ENCODE results near the gene SRGAP1.
"Not testable (repeated sequence)": the region's sequence is repeated elsewhere in the genome, so short reads cannot be mapped to it uniquely, and the experiment has no call there.

Gene SRGAP1

DNA sequence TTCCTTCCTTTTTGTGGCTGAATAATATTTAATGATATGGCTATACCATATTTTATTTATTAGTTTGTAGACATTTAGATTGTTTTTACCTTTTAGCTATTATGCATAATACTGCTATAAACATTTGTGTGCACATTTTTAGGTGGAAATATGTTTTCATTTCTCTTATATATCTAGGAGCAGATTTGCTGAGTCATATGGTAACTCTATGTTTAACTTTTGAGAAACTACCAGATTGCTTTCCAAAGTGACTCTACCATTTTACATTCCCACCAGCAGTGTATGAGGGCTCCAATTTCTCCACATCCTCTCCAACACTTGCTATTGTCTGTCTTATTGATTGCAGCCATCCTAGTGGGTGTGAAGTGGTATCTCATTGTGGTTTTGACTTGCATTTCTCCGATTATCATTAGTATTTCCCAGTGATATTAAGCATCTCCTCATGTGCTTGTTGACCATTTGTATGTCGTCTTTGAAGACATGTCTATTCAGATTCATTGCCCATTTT, 217.4 kb downstream of the SRGAP1 start:
- DNase-seq = no peak

DNA sequence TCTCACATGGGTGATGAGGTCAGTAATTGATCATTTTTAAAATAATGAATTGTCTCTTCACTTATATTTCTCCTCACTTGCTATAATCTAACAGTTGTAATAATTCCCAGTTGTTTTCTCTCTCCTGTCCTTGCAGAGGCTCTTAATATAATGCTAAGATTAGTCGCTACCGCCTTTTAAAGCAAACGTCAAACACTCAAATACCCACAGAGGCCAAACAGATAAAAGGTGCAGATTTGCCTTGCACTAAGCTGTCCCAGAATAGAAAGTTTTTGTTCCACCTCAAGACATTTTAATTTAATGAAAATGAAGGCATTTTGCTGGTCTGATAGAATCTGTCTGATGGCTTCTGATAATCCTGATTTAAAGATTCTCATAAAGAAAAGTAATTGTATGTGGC, 218.6 kb downstream of the SRGAP1 start:
- DNase-seq = no peak

DNA sequence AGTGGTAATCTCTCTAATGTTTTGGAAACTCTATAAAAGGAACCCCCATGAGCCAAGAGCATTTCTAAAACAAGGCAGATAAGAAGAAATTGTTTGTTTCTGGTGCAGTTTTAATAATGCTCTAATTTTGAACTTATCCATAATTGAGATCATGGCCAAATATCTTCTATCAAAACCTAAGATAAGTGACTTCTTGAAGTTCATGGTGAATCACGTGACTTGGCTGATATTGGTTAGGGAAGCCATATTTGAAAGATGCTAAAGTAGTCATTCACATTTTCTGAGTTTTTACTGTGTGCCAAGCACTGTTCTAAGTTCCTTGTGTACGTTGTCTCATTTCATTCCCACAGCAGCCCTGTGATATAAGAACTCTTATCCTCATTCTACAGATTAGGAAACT, 219.7 kb downstream of the SRGAP1 start:
- DNase-seq = no peak

DNA sequence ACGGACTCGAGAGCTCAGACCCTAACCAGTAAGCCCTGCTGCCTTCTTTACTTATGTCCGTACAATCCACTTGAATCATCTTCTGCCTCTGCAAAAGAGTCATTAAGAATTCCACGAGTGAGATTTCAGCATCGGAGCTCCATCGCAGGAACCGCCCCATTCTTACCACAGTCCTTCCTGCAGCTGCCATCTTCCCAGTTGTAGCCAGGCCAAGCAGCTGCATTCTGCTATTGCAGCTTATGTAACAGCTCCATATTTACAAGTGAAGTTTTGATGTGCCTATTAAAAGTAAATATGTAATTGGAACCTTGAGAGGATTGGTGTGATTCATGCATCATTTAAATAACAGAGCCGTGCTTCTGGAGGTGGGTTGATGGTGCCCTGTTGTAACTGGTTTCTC, 220.2 kb downstream of the SRGAP1 start:
- no peak for DNase-seq

DNA sequence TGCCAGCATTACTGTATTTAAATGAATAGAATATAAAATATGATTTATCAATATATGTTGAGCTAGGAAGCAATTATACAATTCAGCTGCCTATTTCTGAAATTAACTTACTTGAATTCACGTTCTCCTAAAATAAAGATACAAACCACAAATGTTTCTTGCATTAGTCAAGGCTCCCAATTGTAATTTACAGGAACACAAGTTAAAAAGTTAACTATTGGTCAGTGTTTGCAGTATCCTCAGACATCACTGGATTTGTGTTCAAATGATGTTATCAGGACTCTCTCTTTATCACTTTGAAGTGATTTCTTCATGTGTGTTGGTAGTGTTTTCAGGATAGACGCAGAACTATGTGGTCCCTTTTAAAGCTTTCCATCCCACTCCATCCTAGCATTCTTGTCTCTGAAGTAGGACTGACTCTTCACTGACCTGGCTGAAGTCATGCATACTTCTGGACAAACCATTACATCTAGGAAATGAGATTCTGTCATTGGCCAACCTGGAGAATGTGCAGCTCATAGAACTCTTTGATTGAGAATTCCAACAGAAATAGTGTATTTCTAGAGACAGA, 221.5 kb downstream of the SRGAP1 start:
- DNase-seq = no peak

DNA sequence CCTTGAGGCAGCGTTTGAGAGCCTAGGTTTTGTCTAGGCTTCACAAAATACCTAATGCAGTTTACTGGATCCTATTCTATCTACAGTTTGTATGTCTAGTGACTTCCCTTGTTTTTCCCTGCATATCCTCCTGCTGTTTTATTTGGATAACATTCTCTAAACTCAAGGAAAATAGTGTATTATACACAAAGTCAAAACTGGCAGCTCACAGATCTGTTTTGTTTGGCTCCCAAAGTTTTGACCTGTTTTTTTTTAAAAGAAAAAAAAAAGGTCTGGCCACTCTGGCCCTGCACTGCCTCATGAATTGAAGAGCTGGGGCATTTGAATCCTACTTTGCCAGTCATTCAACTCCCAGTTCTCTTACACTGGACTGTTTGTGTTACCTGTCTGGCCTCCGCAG, 222.3 kb downstream of the SRGAP1 start:
- DNase-seq = no peak

DNA sequence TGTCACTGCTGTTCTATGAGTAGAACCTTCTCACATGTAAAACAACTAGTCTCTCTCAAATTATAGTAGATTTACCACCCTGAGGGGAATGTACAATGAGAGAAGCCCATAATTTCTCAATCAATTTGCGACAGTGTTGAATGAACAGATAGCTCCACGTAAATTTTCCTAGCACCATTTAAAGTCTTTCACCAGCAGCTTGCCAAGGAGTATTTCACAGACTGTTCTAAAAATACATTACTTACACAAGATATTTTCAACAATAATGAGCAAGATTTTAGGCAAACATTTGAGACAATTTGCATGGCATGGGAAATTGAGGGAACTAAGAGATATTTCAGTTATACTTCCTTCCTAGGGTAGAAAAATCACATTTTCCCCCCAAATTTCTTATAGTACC, 226.0 kb downstream of the SRGAP1 start:
- DNase-seq = no peak

DNA sequence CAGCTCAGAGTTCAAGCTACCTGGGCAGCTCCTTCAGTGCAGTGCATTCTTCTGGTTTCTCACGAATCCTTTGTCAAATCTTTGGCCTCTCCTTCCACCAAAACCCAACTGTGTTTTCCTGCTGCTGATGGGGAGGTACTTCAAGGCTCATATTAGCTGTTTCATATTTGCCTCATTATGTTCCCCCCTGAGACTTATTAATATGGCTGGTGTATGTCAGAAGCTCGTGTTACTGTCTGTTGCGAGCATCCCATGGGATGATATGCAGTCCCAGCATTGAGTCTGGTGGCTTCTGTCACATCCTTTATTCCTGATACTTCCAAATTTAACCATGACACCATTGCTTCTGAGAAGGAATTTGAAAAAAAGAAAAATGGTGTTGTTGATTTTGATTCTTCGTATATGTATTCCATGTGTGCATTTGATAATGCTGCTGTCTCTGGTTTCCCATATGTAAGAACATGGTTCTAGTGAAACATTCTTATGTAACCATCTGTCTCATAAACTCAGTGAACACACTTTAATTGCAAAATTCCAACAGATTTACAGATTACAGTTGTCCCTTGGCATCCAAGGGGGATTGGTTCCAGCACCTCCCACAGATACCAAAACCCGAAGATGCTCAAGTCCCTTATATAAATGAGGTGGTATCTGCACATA, 228.5 kb downstream of the SRGAP1 start:
- DNase-seq = no peak

DNA sequence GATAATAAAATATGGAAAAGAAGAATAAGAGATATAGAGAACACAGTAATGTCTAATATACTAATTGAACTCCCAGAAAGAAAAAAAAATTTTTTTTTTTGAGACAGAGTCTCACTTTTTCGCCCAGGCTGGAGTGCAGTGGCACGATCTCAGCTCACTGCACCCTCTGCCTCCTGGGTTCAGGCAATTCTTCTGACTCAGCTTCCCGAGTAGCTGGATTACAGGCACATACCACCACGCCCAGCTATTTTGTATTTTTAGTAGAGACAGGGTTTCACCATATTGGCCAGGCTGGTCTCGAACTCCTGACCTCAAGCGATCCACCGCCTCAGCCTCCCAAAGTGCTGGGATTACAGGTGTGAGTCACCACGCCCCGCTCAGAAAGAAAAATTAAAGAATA, 232.1 kb downstream of the SRGAP1 start:
- DNase-seq = not testable (repeated sequence)

DNA sequence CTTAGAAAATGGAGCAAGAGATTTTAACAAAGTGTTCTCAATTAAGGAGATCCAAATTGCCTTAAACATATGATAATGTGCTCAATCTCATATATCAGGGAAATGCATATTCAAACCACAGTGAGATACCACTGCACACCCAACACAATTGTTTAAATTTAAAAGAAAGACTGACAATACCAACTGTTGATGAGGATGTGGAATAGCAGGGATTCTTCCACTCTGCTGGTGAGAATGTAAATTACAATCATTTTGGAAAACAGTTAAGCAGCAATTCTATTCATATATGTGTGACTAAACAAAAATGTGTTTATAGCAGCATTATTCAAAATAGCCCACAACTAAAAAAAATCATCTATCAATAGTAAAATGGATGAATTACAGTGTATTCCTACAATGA, 233.4 kb downstream of the SRGAP1 start:
- no peak for DNase-seq

DNA sequence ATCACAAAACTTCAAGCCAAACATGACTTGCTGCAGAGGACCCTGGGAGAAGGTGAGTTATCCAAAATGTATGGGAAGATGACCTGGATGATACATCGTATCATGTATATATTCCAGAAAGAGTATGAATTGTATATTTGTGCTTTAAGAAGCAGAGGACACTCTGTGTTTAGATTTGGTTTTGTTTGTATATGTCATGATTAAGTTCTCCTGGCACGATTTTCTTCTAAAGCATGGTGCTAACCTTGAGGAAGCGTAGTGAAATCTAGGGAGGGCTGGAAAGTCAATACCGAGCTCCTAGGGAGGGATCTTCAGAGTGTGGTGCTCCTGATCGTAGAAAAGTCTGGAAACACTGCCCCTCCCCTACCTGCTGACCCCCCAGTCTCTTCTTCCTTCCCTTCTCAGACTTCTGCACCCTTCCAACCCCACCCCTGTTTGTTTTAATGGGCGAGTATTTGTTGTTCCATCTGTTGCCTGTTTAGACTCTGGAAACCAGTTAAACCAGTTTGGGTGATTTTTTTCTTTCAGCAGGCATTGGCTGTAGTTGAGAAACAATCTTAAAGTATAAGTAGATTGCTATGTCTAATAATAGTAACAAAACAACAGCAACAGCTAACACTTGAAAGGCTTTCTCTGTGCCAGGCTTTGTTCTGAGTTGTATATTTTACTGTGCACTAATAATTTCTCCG, 236.0 kb downstream of the SRGAP1 start:
- DNase-seq = no peak

DNA sequence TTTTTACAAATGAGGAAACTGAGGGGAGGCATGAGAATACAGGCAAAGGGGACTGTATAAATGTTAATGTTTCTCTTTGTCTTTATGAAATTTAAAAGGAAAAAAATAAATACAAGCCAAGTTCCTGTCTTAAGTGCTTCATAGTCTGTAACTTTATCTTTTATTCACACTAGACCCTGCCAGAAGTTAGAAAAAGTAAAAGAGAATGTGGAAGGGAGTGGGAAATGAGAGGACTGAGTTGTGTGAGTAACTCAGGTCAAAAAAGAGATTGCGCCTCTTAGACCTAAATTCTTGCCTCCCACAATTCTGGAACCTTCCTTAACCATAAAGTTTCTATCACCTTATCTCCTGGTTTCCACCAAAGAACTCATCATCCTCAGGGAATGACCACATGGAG, 236.5 kb downstream of the SRGAP1 start:
- DNase-seq = no peak

DNA sequence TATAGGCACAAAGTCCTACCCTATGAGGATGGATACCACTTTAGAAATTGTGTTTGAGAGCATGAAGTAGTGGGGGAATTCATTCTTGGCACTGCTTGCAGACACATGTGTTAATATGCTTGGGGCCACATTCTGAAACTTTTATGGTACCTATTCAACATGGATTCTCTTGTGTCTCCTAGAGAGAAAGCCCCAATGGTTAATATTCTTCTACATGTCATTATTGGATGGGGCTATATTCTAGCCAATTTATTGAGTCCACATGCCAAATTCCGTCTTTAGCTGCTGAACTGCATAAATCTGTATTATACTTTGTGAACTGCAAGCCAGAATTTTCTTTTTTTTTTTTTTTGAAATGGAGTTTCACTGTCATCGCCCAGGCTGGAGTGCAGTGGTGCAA, 237.6 kb downstream of the SRGAP1 start:
- no peak for DNase-seq

DNA sequence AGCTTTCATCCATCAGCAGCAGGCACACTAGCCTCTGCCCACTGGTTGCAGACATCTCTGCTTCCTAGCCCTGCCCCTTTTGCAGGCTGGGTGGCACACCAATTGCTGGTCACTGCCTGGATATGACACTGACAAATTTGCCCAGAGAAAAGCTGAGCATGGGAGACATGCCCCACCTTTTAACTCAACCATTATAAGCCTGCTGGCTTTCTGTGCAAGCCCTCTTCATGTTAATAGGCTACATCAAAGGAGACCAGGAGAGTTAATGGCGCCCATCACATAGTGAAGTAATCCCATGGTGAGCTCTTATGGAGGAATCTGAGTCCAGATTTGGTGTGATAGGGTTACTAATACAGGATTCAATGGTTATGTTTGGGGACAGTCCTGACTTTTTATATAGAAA, 238.4 kb downstream of the SRGAP1 start:
- no peak for DNase-seq

DNA sequence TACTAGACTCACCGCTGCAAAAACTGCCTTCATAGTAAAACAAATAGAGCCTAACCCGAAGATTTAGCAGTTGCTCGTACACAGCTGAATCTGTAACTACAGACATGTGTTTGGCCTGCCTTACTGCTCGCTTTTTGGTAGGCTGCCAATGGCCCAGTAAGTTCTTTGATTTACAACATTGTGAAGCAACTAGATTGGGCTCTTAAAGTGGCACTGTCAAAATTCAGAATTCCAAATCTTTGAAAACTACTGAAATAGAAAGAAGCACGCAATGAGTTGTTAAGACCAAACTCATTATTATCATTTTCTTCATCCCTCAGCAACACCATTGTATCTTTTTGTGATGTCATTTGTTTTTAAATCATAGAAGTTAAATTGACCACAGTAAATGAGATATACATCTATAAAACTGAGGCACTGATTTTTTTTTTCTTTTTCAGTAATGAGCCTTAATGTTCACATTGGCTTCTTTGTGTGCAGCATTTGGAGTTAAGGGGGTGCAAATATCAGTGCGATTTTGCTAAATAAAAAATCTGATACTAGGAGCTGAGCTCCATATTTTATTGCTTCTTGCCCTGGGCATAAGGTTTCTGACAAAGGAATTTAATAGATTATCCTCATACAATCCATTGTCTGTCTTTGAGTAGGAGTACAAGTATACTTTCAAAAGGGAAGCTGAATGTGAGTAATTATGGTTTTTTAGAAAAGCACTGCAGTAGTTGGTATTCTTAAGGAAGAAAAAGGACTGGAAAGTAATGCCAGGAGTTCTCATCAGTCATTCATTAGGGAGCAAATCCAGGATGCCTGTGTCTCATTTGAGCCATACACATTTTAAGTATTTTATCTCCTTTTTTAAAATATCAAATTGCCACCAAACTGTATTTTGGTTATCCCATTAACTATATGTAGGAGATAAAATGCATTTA, 239.0 kb downstream of the SRGAP1 start:
- DNase-seq = no peak

DNA sequence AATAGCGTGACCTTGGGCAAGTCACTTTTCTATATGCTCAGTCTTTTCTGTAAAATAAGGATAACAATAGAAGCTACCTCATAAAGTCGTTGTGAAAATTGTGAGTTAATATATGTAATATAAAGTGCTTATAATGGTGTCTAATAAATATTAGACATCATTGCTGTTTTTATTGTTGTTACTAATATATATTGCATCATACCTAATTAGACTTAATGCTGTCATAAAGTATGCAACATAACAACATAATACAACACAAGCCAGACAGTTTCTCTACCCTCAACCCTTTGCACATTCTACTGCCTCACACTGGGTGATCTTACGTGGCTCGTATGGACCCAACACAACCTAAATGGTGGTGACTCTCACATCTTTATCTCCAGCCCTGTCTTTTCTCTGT, 240.7 kb downstream of the SRGAP1 start:
- DNase-seq = no peak

DNA sequence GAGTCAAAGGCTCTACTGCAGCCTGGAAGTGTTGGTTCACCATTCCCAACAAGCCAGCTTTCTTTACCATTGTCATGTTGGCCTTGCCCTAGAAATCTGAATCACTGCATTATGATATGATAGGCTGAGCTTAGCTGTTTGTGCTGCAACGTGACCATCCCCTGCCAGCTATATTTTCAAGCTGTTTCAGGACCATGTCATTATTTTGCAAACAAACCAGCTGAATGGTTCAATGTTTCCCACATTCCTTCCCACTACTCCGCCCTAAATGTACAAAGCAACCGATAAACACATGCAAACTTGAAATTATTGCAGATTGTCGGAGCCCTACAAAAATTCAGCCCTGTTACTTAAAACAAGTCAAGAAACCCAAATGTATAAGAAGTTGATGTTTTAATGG, 241.5 kb downstream of the SRGAP1 start:
- no peak for DNase-seq

DNA sequence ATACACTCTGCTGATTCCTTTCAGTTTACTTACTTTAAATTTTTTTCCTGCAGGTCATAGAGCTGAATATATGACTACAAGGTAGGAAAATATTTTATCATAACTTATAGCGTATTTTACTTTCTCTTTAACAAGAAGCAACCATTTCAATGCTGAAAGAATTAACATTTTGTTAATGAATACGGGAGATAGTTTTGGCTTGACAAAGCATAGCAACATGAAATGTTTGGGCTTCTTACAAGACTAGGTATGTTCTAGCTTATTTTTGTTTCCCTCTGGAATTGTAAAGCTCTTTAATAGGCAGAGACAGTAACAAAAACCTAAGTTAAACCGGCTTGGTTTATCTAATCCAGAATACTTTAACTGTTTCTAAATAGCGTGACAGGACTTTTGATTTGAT, 242.4 kb downstream of the SRGAP1 start:
- DNase-seq = no peak

DNA sequence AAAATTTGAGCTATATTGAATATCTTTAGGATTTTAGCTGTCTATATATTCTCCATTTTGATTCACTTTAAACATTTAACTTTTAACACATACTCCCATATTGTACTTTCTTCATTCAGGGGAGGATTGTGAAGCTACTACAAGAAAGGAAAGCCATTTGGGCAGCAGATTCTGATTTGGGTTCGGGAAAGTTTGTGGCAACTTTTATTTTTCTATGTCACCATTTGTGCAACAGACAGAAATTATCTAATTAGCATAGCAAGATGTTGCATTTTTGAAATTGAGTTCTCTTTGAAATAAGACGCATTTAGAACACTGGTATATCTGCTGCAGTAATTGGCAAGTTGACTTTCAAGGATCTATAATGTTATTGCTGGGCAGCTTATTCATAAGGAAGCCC, 243.3 kb downstream of the SRGAP1 start:
- no peak for DNase-seq

DNA sequence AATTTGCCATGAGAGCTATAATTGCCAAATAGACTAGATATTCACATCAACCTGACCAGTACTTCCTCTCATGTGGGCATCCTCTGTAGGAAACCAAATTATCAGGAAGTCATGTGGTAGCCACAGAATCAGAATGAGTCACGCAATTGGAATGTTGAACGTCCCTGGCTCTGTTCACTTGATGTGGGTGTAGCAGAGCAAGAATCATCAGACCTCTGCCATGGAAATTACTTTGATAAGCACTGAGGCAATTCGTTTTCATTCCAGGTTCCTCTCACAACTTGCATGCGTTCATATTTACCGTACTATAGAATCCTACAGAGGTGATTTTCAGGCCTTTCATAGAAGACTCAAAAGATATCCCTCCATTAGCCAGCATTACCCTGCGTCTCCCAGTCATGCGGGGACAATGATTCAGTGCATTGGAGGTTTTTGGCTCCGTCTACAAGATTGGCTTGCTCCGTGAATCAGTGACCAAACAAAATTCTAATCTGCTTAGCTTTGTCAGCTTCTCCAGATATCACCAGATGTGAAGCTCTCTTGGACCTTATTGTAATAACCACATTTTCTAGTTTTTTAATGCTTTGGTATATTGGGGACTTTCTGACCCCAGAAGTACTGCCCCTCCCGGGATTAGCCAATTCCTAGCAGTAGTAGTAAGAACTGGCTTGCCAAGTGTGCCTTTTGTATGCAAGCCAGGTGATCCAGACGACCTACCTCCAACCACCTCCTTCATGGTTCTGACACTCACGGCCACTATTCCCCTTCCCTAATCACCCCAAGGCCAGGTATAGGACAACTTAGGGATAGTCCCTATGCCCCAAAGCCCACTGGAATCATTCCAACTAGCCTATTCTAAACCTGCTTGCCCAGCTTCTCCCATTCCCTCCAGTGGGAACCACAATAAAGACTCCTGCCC, 244.2 kb downstream of the SRGAP1 start:
- no peak for DNase-seq

DNA sequence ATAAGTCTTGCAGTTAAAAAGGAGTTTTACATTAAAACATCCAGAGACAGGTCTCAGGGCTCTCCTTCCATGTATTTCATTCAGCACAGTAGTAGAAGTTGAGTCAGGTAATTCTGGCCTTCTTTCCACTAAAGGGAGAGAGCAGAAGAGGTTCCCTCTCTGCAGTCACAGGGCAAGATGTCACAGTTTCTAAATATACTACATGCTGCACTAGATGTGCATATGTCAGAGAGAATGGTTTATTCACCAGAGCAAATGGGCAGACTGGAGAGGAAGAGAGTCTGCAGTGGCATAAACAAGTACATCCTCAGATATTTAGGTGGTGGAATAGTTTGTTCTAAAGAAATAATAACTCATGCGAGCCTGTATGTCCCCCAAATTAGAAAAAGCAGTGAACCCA, 245.5 kb downstream of the SRGAP1 start:
- no peak for DNase-seq

DNA sequence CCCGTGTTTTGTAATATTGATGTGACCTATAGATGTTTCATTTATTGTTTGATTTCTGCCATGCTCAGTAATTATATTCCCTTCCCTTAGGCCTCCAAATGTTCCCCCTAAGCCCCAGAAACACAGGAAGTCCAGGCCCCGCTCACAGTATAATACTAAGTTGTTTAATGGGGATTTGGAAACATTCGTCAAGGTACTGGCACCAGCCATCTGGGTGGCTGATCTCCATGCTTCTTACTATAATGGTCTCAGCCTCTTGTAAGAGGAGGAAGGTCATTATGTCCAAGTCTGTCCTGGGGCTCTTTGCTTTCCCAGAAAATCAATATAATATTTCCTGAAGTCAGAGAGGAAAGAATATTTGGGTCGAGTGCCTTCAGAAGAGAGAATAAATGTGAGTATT, 246.7 kb downstream of the SRGAP1 start:
- DNase-seq = no peak
